PC-9 (cell line): ENCODE measurements around the gene CTAG1B. TPM values are rescaled to one million over a fixed set of nuclear protein-coding genes. Genes with fewer than 3 reads are reported as not detected.
"Not testable (repeated sequence)": the region's sequence is repeated elsewhere in the genome, so short reads cannot be mapped to it uniquely, and the experiment has no call there.

Experiments used
- Bru-seq: library from RNA; stranded (reverse); fragments of 400-500 nt; gene quantifications from one replicate; lab custom pipeline; 2021; lab: Mats Ljungman, UMichigan
- BruChase-seq, 2 experiments: library from RNA; stranded (reverse); fragments of 400-500 nt; gene quantifications; one replicate each; lab custom pipeline; 2021; lab: Mats Ljungman, UMichigan
- BruUV-seq: library from RNA; stranded (reverse); fragments of 400-500 nt; replicated peaks from 2 replicates; lab custom pipeline; 2021; lab: Mats Ljungman, UMichigan
- CTCF ChIA-PET: fragments of 300-600 bp; sonication (Branson Sonifier 250); formaldehyde crosslinking; loops from one replicate; lab custom pipeline; 2022; ENCODE audit warnings: antibody characterized with exemption; lab: Charles Lee
- POLR2A ChIA-PET: fragments of 300-600 bp; sonication (Branson Sonifier 250); formaldehyde crosslinking; loops from one replicate; lab custom pipeline; 2022; ENCODE audit warnings: antibody characterized with exemption; ENCODE audit not compliant: unreplicated experiment; lab: Charles Lee
- DNase-seq, 2 experiments: peaks; one replicate each; pipeline versions ENCODE4 v3.0.0 to v3.0.0-alpha.2; 2015 to 2022; ENCODE audit warnings: mixed read lengths in 1 of 2
- H2AFZ ChIP-seq: fragments of 200-600 bp; sonication (generic); 2 replicates; pipeline ENCODE4 v1.8.1; 2017; ENCODE audit warnings: antibody characterized with exemption
- H3F3A ChIP-seq: fragments of 200-600 bp; sonication (generic); 2 replicates; pipeline ENCODE4 v1.8.1; 2017; ENCODE audit warnings: antibody characterized with exemption, mild to moderate bottlenecking, low read depth; ENCODE audit not compliant: insufficient read depth
- H3K27ac ChIP-seq: fragments of 200-600 bp; sonication (generic); 2 replicates; pipeline ENCODE4 v1.6.1; 2016; ENCODE audit warnings: mixed run types
- H3K27me3 ChIP-seq: fragments of 200-600 bp; sonication (generic); 2 replicates; pipeline ENCODE4 v1.6.1; 2016; ENCODE audit warnings: low read depth, mixed run types; ENCODE audit not compliant: insufficient read depth
- H3K36me3 ChIP-seq: fragments of 200-600 bp; sonication (generic); 2 replicates; pipeline ENCODE4 v1.6.1; 2016; ENCODE audit warnings: low read depth, mixed run types
- H3K4me1 ChIP-seq: fragments of 200-600 bp; sonication (generic); replicated peaks from 2 replicates; pipeline ENCODE4 v1.6.1; 2016; ENCODE audit warnings: mixed run types; ENCODE audit not compliant: insufficient read depth
- H3K4me2 ChIP-seq: fragments of 200-600 bp; sonication (generic); 2 replicates; pipeline ENCODE4 v1.6.1; 2017; ENCODE audit warnings: mixed run types
- H3K4me3 ChIP-seq: fragments of 200-600 bp; sonication (generic); 2 replicates; pipeline ENCODE4 v1.6.1; 2016; ENCODE audit warnings: mixed run types
- H3K79me2 ChIP-seq: fragments of 200-600 bp; sonication (generic); 2 replicates; pipeline ENCODE4 v1.6.1; 2017; ENCODE audit warnings: low read depth, mixed run types
- H3K9me2 ChIP-seq: fragments of 200-600 bp; sonication (generic); 2 replicates; pipeline ENCODE4 v1.8.1; 2017; ENCODE audit warnings: mild to moderate bottlenecking; ENCODE audit not compliant: insufficient read depth
- H3K9me3 ChIP-seq: fragments of 200-600 bp; sonication (generic); 2 replicates; pipeline ENCODE4 v1.8.1; 2016; ENCODE audit warnings: low read depth; ENCODE audit not compliant: insufficient read depth
- H4K20me1 ChIP-seq: fragments of 200-600 bp; sonication (generic); 2 replicates; pipeline ENCODE4 v1.8.1; 2017; ENCODE audit not compliant: insufficient read depth
- CTCF ChIP-seq: fragments of 200-600 bp; sonication (generic); conservative IDR thresholded peaks from 2 replicates; pipeline ENCODE4 v1.6.1; 2017; ENCODE audit warnings: mixed run types, antibody characterized with exemption, mild to moderate bottlenecking, moderate library complexity
- EZH2 ChIP-seq: fragments of 200-600 bp; sonication (generic); IDR thresholded peaks from 2 replicates; pipeline ENCODE4 v1.8.0; 2017; ENCODE audit warnings: antibody characterized with exemption, low read depth
- intact Hi-C: fragments of 100-400 bp; cut with micrococcal nuclease; formaldehyde crosslinking; loops from one replicate; pipeline ENCODE4 v1.10.0; 2022; ENCODE audit not compliant: unreplicated experiment
- long read RNA-seq: library from polyadenylated mRNA; stranded (forward); transcript quantifications from one replicate; pipeline ENCODE4 v2.0.0, GENCODE V29; 2022
- total RNA-seq: library from RNA; stranded (reverse); gene quantifications from 2 replicates; pipeline ENCODE4 v1.2.3, GENCODE V29; 2021

Gene CTAG1B
- total RNA-seq (not detected in 2 replicates), Bru-seq, nascent RNA (not detected), BruChase-seq, experiment 1, labeled RNA remaining after a 2-hour chase (not detected), BruChase-seq, experiment 2, labeled RNA remaining after a 6-hour chase (not detected)
- long read RNA-seq = 0 reads

DNA sequence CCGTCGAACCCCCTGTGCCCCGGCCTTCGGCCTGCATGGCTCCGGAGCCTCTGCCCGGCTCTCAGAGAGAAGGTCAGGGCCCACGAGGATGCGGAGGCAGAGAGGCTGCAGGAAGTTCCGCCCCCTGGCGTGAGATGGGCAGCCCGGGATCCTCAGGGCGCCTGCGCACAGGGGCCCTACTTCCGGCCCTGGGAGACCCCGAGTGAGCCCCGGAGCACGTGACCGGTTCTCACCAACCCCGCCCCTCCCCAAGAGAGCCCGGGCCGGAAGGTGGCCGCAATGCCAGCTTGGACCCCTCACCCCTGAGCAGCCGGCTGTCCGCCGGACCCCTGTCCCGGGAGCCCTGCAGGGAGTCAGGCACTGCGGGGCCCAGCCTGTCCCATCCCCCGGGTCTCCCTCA lies at the start of gene CTAG1B:
Gene CTAG1B, minus strand, starts transcription at position 101 of the 400 bp plus-strand sequence. Its CDS starts 64 bp downstream, at position 37.
- CTCF ChIA-PET, BruUV-seq, H3K4me2 ChIP-seq, H4K20me1 ChIP-seq, intact Hi-C loops, H3K79me2 ChIP-seq, H3K4me3 ChIP-seq, H3F3A ChIP-seq, H3K9me3 ChIP-seq, H3K27me3 ChIP-seq, H3K9me2 ChIP-seq, POLR2A ChIA-PET, H3K4me1 ChIP-seq, H2AFZ ChIP-seq, H3K36me3 ChIP-seq, H3K27ac ChIP-seq, DNase-seq: not testable (repeated sequence)

DNA sequence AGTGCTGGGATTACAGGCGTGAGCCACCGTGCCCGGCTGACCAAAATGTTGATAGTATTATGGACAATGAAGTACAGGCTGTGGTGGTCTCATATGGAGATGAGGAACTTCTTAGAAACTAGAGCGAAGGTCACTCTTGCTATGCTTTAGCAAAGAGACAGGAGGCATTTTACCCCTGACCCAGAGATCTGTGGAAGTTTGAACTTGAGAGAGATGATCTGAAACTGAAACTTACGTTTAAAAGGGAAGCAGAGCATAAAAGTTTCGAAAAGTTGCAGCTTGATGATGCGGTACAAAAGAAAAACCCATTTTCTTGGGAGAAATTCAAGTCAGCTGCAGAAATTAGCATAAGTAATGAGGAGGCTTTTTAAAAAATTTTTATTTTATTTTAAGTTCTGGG lies 42.8 kb upstream of the CTAG1B start:
- H3K27ac ChIP-seq = no peak overlapping the region
- H3K9me3 ChIP-seq = no peaks in the 10 kb centered on the region
- no peaks in the 10 kb centered on the region for H3K79me2 ChIP-seq
- no peaks in the 10 kb centered on the region for H3K36me3 ChIP-seq
- no peak overlapping the region for H2AFZ ChIP-seq
- ChIA-PET CTCF (no interaction called here), POLR2A (no interaction called here)
- no peaks in the 10 kb centered on the region for H3K9me2 ChIP-seq
- H3K4me2 ChIP-seq = no peak overlapping the region
- H3K4me3 ChIP-seq = no peak overlapping the region
- H3K27me3 ChIP-seq = peaks cover 25% of the 10 kb centered on the region
- no TSS peak for BruUV-seq
- no peaks in the 10 kb centered on the region for H3F3A ChIP-seq
- TF ChIP-seq CTCF (no peak), EZH2 (no peak)
- intact Hi-C loops = no loop called here
- H3K4me1 ChIP-seq = no peaks in the 10 kb centered on the region
- H4K20me1 ChIP-seq = no peaks in the 10 kb centered on the region
- no peak for DNase-seq

DNA sequence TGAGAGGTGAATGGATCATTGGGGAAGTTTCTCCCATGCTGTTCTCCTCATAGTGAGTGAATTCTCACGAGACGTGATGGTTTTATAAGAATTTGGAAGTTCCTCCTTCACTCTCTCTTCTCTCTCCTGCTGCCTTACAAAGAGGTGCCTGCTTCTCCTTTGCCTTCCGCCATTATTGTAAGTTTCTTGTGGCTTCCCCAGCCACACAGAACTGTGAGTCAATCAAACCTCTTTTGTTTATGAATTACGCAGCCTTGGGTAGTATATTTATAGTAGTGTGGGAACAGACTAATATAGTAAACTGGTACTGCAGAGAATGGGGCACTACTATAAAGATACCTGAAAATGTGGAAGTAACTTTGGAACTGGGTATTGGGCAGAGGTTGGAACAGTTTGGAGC lies 42.1 kb upstream of the CTAG1B start:
- Histone ChIP-seq H3K4me3 (no peak overlapping the region), H3K79me2 (no peaks in the 10 kb centered on the region)
- DNase-seq = no peak

DNA sequence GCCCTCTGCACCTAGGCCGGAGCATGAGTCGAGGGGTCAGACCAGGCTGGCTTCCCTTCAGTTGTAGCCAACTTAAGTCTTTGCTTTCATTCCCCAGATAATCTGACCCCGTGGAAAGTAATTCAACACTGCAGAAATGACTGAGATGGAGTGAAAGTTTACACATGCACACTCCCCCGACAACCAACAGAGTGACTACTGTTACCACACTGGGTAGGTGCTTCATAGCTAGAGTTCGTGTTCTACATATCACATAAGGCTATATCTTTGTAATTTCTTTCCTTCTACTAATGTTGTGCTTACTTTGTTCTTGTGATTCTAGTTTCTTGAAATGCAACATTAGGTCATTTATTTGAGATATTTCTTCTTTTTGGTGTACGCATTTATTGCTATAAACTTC lies 41.5 kb upstream of the CTAG1B start:
- H2AFZ ChIP-seq = no peak overlapping the region
- H3K9me2 ChIP-seq = no peaks in the 10 kb centered on the region
- no peak overlapping the region for H3K4me3 ChIP-seq
- H3K27ac ChIP-seq = no peak overlapping the region
- ChIA-PET CTCF (no interaction called here), POLR2A (no interaction called here)
- H3F3A ChIP-seq = no peaks in the 10 kb centered on the region
- H4K20me1 ChIP-seq = no peaks in the 10 kb centered on the region
- intact Hi-C loops = no loop called here
- H3K9me3 ChIP-seq = no peaks in the 10 kb centered on the region
- BruUV-seq = no TSS peak
- TF ChIP-seq CTCF (no peak), EZH2 (no peak)
- no peak for DNase-seq
- peaks cover 36% of the 10 kb centered on the region for H3K27me3 ChIP-seq
- H3K79me2 ChIP-seq = no peaks in the 10 kb centered on the region
- no peaks in the 10 kb centered on the region for H3K36me3 ChIP-seq
- H3K4me2 ChIP-seq = no peak overlapping the region
- no peaks in the 10 kb centered on the region for H3K4me1 ChIP-seq

More for the DNA sequence above, 42.1 kb upstream of the CTAG1B start:
- Histone ChIP-seq H2AFZ (no peak overlapping the region), H3K36me3 (no peaks in the 10 kb centered on the region), H3K4me1 (no peaks in the 10 kb centered on the region), H3K9me3 (no peaks in the 10 kb centered on the region), H3F3A (no peaks in the 10 kb centered on the region), H4K20me1 (no peaks in the 10 kb centered on the region), H3K4me2 (no peak overlapping the region), H3K9me2 (no peaks in the 10 kb centered on the region), H3K27me3 (peaks cover 30% of the 10 kb centered on the region), H3K27ac (no peak overlapping the region)
- ChIA-PET CTCF (no interaction called here), POLR2A (no interaction called here)
- intact Hi-C loops = no loop called here
- no TSS peak for BruUV-seq
- no peak for TF ChIP-seq EZH2
